SH-SY5Y (cell line): Measurements from ENCODE around the gene CHST9.

Source experiments
- GATA2 ChIP-seq: IDR thresholded peaks from 2 replicates; pipeline ENCODE4 v1.6.1; 2011; ENCODE audit warnings: mild to moderate bottlenecking, low read depth, low read length
- GATA3 ChIP-seq: IDR thresholded peaks from 2 replicates; pipeline ENCODE4 v1.6.1; 2011; ENCODE audit warnings: low read depth, mild to moderate bottlenecking, low read length, moderate library complexity

DNA sequence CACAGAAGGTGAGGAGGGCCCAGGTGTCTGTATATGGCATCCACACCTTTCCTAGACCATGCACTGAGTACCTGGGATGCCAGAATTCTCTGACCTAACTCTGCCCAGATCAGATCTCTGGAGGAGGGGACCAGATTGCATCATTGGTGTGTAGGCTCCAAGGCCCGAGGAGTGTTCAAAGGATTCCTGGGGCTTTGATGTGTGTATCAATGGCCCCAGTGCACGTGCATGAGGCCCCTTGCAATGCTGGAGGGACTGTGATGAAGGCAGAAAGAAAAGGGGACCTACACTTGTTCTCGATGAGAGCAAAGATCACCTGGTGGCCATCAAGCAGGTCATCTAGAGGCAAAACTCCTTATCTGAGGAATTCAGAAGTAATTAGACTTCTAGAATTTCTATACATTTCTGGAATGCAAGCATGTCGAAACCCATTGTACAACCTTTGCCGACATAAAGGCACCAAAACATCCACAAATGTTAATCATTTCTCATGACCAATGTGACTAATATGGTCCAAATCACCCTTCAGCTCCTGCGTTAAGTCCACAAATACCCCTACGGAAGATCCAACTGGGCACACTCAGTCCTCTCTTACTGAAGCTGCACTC, 123.5 kb downstream of the CHST9 start:
- TF ChIP-seq GATA2 (no peak), GATA3 (no peak)
